Activated T-cell treated with anti-CD3 and anti-CD28 coated beads, Interleukin-2, amount 50 U/mL, for 1 hour (primary cell): Measurements from ENCODE around the gene PAPPA2.
"Not testable (repeated sequence)": the region's sequence is repeated elsewhere in the genome, so short reads cannot be mapped to it uniquely, and the experiment has no call there.

Experiments used
- DNase-seq: peaks from one replicate; pipeline ENCODE4 v3.0.0-alpha.2; 2020

The PAPPA2 gene

GRCh38 chr1:176556288-176556687, 93.3 kb downstream of the PAPPA2 start:
- no peak for DNase-seq

- DNase-seq: no peak
Measured at GRCh38 chr1:176557543-176558258, 94.7 kb downstream of the PAPPA2 start.

- DNase-seq: no peak
Measured at GRCh38 chr1:176558561-176558960, 95.6 kb downstream of the PAPPA2 start.

GRCh38 chr1:176559474-176559873, 96.5 kb downstream of the PAPPA2 start:
- no peak for DNase-seq

- no peak for DNase-seq
Measured at GRCh38 chr1:176559878-176560277, 96.9 kb downstream of the PAPPA2 start.

- DNase-seq: no peak
Measured at GRCh38 chr1:176560681-176561080, 97.7 kb downstream of the PAPPA2 start.

- not testable (repeated sequence) for DNase-seq
Measured at GRCh38 chr1:176561761-176562160, 98.8 kb downstream of the PAPPA2 start.

GRCh38 chr1:176566004-176566975, 103.3 kb downstream of the PAPPA2 start:
- DNase-seq: no peak

GRCh38 chr1:176567190-176567794, 104.3 kb downstream of the PAPPA2 start:
- no peak for DNase-seq

GRCh38 chr1:176568185-176568584, 105.2 kb downstream of the PAPPA2 start:
- no peak for DNase-seq

- no peak for DNase-seq
Measured at GRCh38 chr1:176574756-176575155, 111.8 kb downstream of the PAPPA2 start.

GRCh38 chr1:176575991-176576390, 113.0 kb downstream of the PAPPA2 start:
- DNase-seq: no peak

- no peak for DNase-seq
Measured at GRCh38 chr1:176576670-176577069, 113.7 kb downstream of the PAPPA2 start.

- DNase-seq: no peak
Measured at GRCh38 chr1:176577646-176578197, 114.7 kb downstream of the PAPPA2 start.

- no peak for DNase-seq
Measured at GRCh38 chr1:176579087-176579486, 116.1 kb downstream of the PAPPA2 start.

GRCh38 chr1:176595217-176595616, 132.2 kb downstream of the PAPPA2 start:
- DNase-seq: no peak

GRCh38 chr1:176601348-176601747, 138.4 kb downstream of the PAPPA2 start:
- no peak for DNase-seq

GRCh38 chr1:176602388-176603004, 139.5 kb downstream of the PAPPA2 start:
- DNase-seq: no peak

- DNase-seq: no peak
Measured at GRCh38 chr1:176603696-176604095, 140.7 kb downstream of the PAPPA2 start.

GRCh38 chr1:176604461-176604860, 141.5 kb downstream of the PAPPA2 start:
- no peak for DNase-seq

GRCh38 chr1:176605176-176605575, 142.2 kb downstream of the PAPPA2 start:
- no peak for DNase-seq

- no peak for DNase-seq
Measured at GRCh38 chr1:176609556-176610408, 146.8 kb downstream of the PAPPA2 start.
